HepG2 (cell line): ENCODE results near the gene MATN1. TPM values are rescaled to one million over a fixed set of nuclear protein-coding genes. Genes with fewer than 3 reads are reported as not detected.

ENCODE experiments used
- ATAC-seq: fragments of 200-7000 bp; cut with Tn5 transposase; 3 replicates; pipeline ENCODE4 v1.9.1; 2020; ENCODE audit warnings: mild to moderate bottlenecking, moderate library complexity
- BruUV-seq: library from RNA; stranded (reverse); fragments of 400-500 nt; replicated peaks from 2 replicates; lab custom pipeline; 2021; lab: Mats Ljungman, UMichigan
- CTCF ChIA-PET: fragments of 300-600 bp; formaldehyde crosslinking; extraction: SDS; loops from one replicate; lab custom pipeline; 2021; ENCODE audit warnings: low total read pairs, inconsistent platforms, low intra/inter-chr PET ratio; lab: Yijun Ruan, JAX
- POLR2A ChIA-PET: fragments of 350-600 bp; sonication (Branson Sonifier 250); formaldehyde crosslinking; loops from one replicate; lab custom pipeline; 2020; ENCODE audit warnings: antibody characterized with exemption, inconsistent platforms; lab: Yijun Ruan, JAX
- DNase-seq: peaks from one replicate; pipeline ENCODE4 v3.0.0-alpha.2; 2015; ENCODE audit warnings: low spot score
- FAIRE-seq: peaks from 3 replicates; lab custom pipeline; 2011; peaks lifted over from hg19 to GRCh38; lab: Jason Lieb, UNC
- H2AFZ ChIP-seq: one replicate; pipeline ENCODE4 v1.6.1; 2011; ENCODE audit warnings: low read length, inconsistent platforms
- H3K27ac ChIP-seq: fragments of 300-600 bp; 3 replicates; pipeline ENCODE4 v1.8.0; 2011; ENCODE audit warnings: mixed run types, mild to moderate bottlenecking, mixed read lengths, low read length, inconsistent platforms; ENCODE audit not compliant: insufficient read depth; ENCODE audit errors: extremely low read length
- H3K27me3 ChIP-seq, 2 experiments: fragments of 200-600 bp in 1 of 2; 2 replicates in 1 of 2; 3 replicates in 1 of 2; pipeline versions ENCODE4 v1.6.0 to v1.8.0; 2011; ENCODE audit warnings: low read length in 2 of 2, mild to moderate bottlenecking in 2 of 2, moderate library complexity in 2 of 2, inconsistent platforms in 1 of 2; ENCODE audit not compliant: insufficient read depth in 2 of 2, control insufficient read depth in 1 of 2
- H3K36me3 ChIP-seq, 2 experiments: fragments of 200-600 bp in 1 of 2; replicated peaks in 1 of 2; 2 replicates in 1 of 2; 3 replicates in 1 of 2; pipeline versions ENCODE4 v1.5.1 to v1.8.0; 2011; ENCODE audit warnings: low read length in 2 of 2, inconsistent platforms in 1 of 2; ENCODE audit not compliant: insufficient read depth in 2 of 2, control insufficient read depth in 1 of 2
- H3K4me1 ChIP-seq: 2 replicates; pipeline ENCODE4 v1.5.1; 2012; ENCODE audit warnings: low read length, inconsistent platforms; ENCODE audit not compliant: insufficient read depth
- H3K4me2 ChIP-seq: 2 replicates; pipeline ENCODE4 v1.6.0; 2011; ENCODE audit warnings: low read depth, low read length, inconsistent platforms
- H3K4me3 ChIP-seq, 3 experiments: fragments of 200-600 bp in 1 of 3; sonication (generic), shearing (Covaris generic) in 1 of 3; replicated peaks in 1 of 3; 2 replicates each; pipeline ENCODE4 v1.5.1; 2011 to 2016; ENCODE audit warnings: low read length in 3 of 3, inconsistent platforms in 2 of 3, low read depth in 2 of 3, mild to moderate bottlenecking in 2 of 3, control low read depth in 1 of 3, mixed read lengths in 1 of 3; ENCODE audit not compliant: insufficient read depth in 1 of 3
- H3K79me2 ChIP-seq: one replicate; pipeline ENCODE4 v1.6.1; 2011; ENCODE audit warnings: low read length, inconsistent platforms; ENCODE audit not compliant: insufficient read depth
- H3K9ac ChIP-seq: 2 replicates; pipeline ENCODE4 v1.6.0; 2011; ENCODE audit warnings: mild to moderate bottlenecking, low read depth, low read length, inconsistent platforms; ENCODE audit not compliant: insufficient read depth
- H3K9me3 ChIP-seq: 2 replicates; pipeline ENCODE4 v1.5.1; 2012; ENCODE audit warnings: mild to moderate bottlenecking, low read length
- H4K20me1 ChIP-seq: 2 replicates; pipeline ENCODE4 v1.6.0; 2011; ENCODE audit warnings: inconsistent platforms, mild to moderate bottlenecking, low read length, moderate library complexity; ENCODE audit not compliant: insufficient read depth
- FOSL2 ChIP-seq: sonication (generic); formaldehyde crosslinking; IDR thresholded peaks from 2 replicates; pipeline ENCODE4 v1.4.0; 2020; ENCODE audit warnings: missing genetic modification reagents
- HMG20B ChIP-seq: conservative IDR thresholded peaks from 2 replicates; pipeline ENCODE4 v1.6.1; 2016; ENCODE audit warnings: missing genetic modification reagents, missing compliant biosample characterization
- IRF2 ChIP-seq: IDR thresholded peaks from 2 replicates; pipeline ENCODE4 v1.6.1; 2018; ENCODE audit warnings: missing genetic modification reagents, missing compliant biosample characterization
- MBD4 ChIP-seq: IDR thresholded peaks from 2 replicates; pipeline ENCODE4 v1.6.1; 2012; ENCODE audit warnings: low read length, inconsistent platforms, borderline replicate concordance
- MEF2D ChIP-seq: sonication (generic); formaldehyde crosslinking; IDR thresholded peaks from 2 replicates; pipeline ENCODE4 v1.5.1; 2020; ENCODE audit warnings: mild to moderate bottlenecking, missing genetic modification reagents
- MLLT10 ChIP-seq: sonication (generic); formaldehyde crosslinking; IDR thresholded peaks from 2 replicates; pipeline ENCODE4 v1.4.0; 2020; ENCODE audit warnings: missing genetic modification reagents
- NCOA2 ChIP-seq: sonication (generic); formaldehyde crosslinking; IDR thresholded peaks from 2 replicates; pipeline ENCODE4 v1.8.0; 2022; ENCODE audit warnings: inconsistent platforms
- XRCC5 ChIP-seq: fragments of 200-400 bp; formaldehyde crosslinking; optimal IDR thresholded peaks from 2 replicates; pipeline ENCODE3; 2017; ENCODE audit warnings: mild to moderate bottlenecking, low read length
- ZNF124 ChIP-seq: sonication (generic); formaldehyde crosslinking; IDR thresholded peaks from 2 replicates; pipeline ENCODE4 v1.4.0; 2020; ENCODE audit warnings: missing genetic modification reagents
- ZNF629 ChIP-seq: sonication (generic); formaldehyde crosslinking; conservative IDR thresholded peaks from 2 replicates; pipeline ENCODE4 v1.5.0; 2020; ENCODE audit warnings: missing genetic modification reagents
- ZNF768 ChIP-seq: sonication (generic); formaldehyde crosslinking; IDR thresholded peaks from 2 replicates; pipeline ENCODE4 v1.4.0; 2020; ENCODE audit warnings: missing genetic modification reagents
- ZNF891 ChIP-seq: sonication (generic); formaldehyde crosslinking; IDR thresholded peaks from 2 replicates; pipeline ENCODE4 v1.5.0; 2020; ENCODE audit warnings: mild to moderate bottlenecking, missing genetic modification reagents
- WGBS: methylation state at CpG from one replicate; pipeline ENCODE4 v1.1.6; 2017; ENCODE audit warnings: low lambda C conversion rate; 5-methylcytosine and 5-hydroxymethylcytosine counted together
- in situ Hi-C: cut with HindIII; loops from 2 replicates; pipeline ENCODE4 v1.10.0; 2017; ENCODE audit warnings: low pct_unique_long_range_greater_than_20kb; ENCODE audit not compliant: extremely low pct_ligation_motif_present
- intact Hi-C: fragments of 100-400 bp; cut with micrococcal nuclease; formaldehyde crosslinking; loops from one replicate; pipeline ENCODE4 v1.10.0; 2022; ENCODE audit not compliant: unreplicated experiment
- polyA plus RNA-seq, 8 experiments: library from polyadenylated mRNA; depleted of rRNA in 3 of 8; stranded (reverse) in 7 of 8; unstranded in 1 of 8; fragments of >200 nt; fragmentation: Illumina TruSeq in 4 of 8; extraction: Trizol in 4 of 8; gene quantifications; 2 replicates each; pipeline versions ENCODE4 v1.2.1 to v1.2.3, GENCODE V29; 2011 to 2016; ENCODE audit warnings: low read depth in 4 of 8, missing spikeins in 1 of 8, mixed read lengths in 1 of 8; ENCODE audit not compliant: insufficient read depth in 1 of 8
- total RNA-seq, 5 experiments: library from RNA; depleted of rRNA; stranded (reverse); fragments of >200 nt; fragmentation: Illumina TruSeq; extraction: Trizol; gene quantifications; 2 replicates each; pipeline ENCODE4 v1.2.3, GENCODE V29; 2016; ENCODE audit warnings: low read depth in 1 of 5
- TF ChIP-seq, protein P1 (sequence below): sonication (generic); formaldehyde crosslinking; IDR thresholded peaks from 2 replicates; pipeline ENCODE4 v1.9.0; 2021; ENCODE audit warnings: missing genetic modification reagents, mild to moderate bottlenecking, borderline replicate concordance
- TF ChIP-seq, protein P2 (sequence below): IDR thresholded peaks from 2 replicates; pipeline ENCODE4 v1.6.1; 2016; ENCODE audit warnings: mild to moderate bottlenecking
- TF ChIP-seq, protein P3 (sequence below): sonication (generic); formaldehyde crosslinking; IDR thresholded peaks from 2 replicates; pipeline ENCODE4 v1.5.0; 2020; ENCODE audit warnings: mild to moderate bottlenecking, missing genetic modification reagents, borderline replicate concordance

Gene MATN1
- total and polyA plus RNA-seq, 2 of the 13 experiments (the other 11 are each of a cell fraction or from before 2014, with no cell fraction given) = 0.04 to 0.05 TPM

DNA sequence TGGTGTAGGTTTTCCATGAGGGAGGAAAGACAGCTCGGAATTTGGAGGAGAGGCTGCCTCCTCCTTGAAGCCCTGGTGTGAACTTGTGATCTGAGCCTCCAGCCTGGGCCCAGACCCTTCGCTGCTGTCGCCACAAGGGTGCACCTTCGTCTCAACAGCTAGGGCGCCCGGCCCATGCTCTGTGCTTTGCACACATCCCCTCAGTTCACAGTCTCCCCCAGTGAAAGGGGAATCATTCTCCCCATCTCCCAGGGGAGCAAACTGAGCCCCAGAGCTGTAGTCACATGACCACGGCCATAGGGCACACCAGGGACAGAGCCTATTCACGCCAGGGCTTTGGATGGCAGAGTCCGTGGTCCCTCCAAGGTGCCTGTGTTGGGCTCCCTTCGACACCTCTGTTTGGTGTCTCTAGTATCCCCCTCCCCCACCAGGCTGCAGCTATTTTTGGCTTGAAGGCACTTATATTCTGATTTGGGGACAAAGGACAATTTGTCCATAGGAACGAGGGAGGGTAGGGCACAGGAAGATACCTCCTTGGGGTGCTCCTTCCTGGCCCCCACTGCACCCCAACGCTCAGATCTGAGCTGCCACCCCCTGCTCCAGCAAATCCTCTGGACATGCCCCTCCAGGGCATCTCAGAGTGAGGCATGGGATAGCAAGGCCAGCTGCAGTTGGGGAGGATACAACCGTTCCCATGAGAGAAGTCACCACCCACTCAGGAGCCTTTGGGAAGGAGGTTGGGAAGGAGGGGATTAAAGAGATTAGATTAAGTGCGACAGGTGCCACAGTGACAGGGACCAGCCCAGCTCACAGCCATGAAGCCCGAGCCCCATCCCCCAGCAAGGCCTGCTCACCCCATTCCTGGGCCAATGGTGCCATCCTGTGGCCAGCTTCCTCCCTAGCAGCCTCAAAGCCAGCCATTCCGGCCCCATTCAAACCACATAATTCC, 15.7 kb downstream of the MATN1 start (continued):
- TF ChIP-seq XRCC5 (peak; percentile 44), FOSL2 (0 out of 2 replicates have a peak, but pooled peaks have one; percentile 15), NCOA2 (CRISPR knock-in tag) (0 out of 2 replicates have a peak, but pooled peaks have one; percentile 18), HMG20B (CRISPR knock-in tag) (no peak), IRF2 (CRISPR knock-in tag) (0 out of 2 replicates have a peak, but pooled peaks have one; percentile 41), MEF2D (CRISPR knock-in tag) (no peak)
- TF ChIP-seq, protein P1, sequence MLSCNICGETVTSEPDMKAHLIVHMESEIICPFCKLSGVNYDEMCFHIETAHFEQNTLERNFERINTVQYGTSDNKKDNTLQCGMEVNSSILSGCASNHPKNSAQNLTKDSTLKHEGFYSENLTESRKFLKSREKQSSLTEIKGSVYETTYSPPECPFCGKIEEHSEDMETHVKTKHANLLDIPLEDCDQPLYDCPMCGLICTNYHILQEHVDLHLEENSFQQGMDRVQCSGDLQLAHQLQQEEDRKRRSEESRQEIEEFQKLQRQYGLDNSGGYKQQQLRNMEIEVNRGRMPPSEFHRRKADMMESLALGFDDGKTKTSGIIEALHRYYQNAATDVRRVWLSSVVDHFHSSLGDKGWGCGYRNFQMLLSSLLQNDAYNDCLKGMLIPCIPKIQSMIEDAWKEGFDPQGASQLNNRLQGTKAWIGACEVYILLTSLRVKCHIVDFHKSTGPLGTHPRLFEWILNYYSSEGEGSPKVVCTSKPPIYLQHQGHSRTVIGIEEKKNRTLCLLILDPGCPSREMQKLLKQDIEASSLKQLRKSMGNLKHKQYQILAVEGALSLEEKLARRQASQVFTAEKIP (CRISPR knock-in tag) = no peak

DNA sequence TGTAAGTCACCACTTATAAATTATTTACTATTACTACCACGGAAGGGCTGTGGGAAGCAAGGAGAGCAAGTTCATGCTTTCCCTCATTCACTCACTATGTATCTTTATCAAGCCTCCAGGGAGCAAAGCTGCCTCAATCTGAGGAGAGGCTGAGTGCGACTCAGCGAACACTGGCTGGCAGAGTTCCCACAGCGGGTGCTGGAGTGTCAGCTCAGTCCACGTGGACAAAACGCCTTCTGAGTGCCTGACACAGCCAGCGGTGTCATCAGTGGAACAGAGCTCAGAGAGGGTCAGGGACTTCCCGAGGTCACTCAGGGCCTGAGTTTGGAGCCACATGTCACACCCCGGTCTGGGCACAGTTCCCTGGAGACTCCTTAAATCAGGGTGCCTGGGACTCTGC, 16.9 kb downstream of the MATN1 start:
- Histone ChIP-seq H4K20me1 (no peaks in the 10 kb centered on the region), H3K9ac (no peak overlapping the region), H3K9me3 (no peaks in the 10 kb centered on the region), H3K79me2 (no peaks in the 10 kb centered on the region), H3K36me3 (no peaks in the 10 kb centered on the region), H2AFZ (no peak overlapping the region), H3K27me3 (peaks cover 1 to 15% of the 10 kb centered on the region in 2 experiments; a peak in 2 of 5 replicates), H3K4me2 (no peak overlapping the region), H3K4me1 (no peaks in the 10 kb centered on the region), H3K27ac (no peak overlapping the region), H3K4me3 (no peak overlapping the region)
- POLR2A ChIA-PET = interaction anchor here (0.6 kb wide), 1 partner anchor 63 kb away, joined by 3 read pairs; no protein-coding TSS in a partner anchor
- CTCF ChIA-PET = no interaction called here
- TF ChIP-seq MBD4 = no peak
- no peak for TF ChIP-seq ZNF891 (CRISPR knock-in tag)
- no peak for TF ChIP-seq MLLT10 (CRISPR knock-in tag)
- TF ChIP-seq, protein P2, sequence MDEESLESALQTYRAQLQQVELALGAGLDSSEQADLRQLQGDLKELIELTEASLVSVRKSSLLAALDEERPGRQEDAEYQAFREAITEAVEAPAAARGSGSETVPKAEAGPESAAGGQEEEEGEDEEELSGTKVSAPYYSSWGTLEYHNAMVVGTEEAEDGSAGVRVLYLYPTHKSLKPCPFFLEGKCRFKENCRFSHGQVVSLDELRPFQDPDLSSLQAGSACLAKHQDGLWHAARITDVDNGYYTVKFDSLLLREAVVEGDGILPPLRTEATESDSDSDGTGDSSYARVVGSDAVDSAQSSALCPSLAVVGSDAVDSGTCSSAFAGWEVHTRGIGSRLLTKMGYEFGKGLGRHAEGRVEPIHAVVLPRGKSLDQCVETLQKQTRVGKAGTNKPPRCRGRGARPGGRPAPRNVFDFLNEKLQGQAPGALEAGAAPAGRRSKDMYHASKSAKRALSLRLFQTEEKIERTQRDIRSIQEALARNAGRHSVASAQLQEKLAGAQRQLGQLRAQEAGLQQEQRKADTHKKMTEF (CRISPR knock-in tag) = no peak
- TF ChIP-seq ZNF629 (CRISPR knock-in tag) = no peak
- TF ChIP-seq ZNF768 (CRISPR knock-in tag) = 0 out of 2 replicates have a peak, but pooled peaks have one; percentile 30
- TF ChIP-seq, protein P3, sequence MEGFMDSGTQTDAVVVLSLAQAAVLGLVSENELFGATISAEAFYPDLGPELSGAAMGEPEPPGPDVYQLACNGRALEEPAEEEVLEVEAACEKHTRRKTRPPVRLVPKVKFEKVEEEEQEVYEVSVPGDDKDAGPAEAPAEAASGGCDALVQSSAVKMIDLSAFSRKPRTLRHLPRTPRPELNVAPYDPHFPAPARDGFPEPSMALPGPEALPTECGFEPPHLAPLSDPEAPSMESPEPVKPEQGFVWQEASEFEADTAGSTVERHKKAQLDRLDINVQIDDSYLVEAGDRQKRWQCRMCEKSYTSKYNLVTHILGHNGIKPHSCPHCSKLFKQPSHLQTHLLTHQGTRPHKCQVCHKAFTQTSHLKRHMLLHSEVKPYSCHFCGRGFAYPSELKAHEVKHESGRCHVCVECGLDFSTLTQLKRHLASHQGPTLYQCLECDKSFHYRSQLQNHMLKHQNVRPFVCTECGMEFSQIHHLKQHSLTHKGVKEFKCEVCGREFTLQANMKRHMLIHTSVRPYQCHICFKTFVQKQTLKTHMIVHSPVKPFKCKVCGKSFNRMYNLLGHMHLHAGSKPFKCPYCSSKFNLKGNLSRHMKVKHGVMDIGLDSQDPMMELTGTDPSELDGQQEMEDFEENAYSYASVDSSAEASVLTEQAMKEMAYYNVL (CRISPR knock-in tag) = no peak
- TF ChIP-seq ZNF124 (CRISPR knock-in tag) = no peak
- intact Hi-C loops (loop anchor here (5.0 to 10.0 kb wide), 2 partner anchors 914 to 1472 kb away; partner anchors contain the start of genes MECR and PTPRU), in situ Hi-C loops (loop anchor here (10.0 kb wide), 2 partner anchors 302 to 912 kb away; no protein-coding TSS in a partner anchor)
- FAIRE-seq (no peak), ATAC-seq (no peak), DNase-seq (no peak)
- WGBS = 10% methylated on average over 3 of the region's 9 CpGs
- BruUV-seq = no TSS peak
